Thoracic aorta (tissue), 2 donors: ENCODE measurements around the gene RORC. TPM values are rescaled to one million over a fixed set of nuclear protein-coding genes. Genes with fewer than 3 reads are reported as not detected.
A peak's percentile ranks its signal among the peaks of the same experiment; 100 is the strongest.
"Not testable (repeated sequence)": the region's sequence is repeated elsewhere in the genome, so short reads cannot be mapped to it uniquely, and the experiment has no call there.

ENCODE experiments used
- ATAC-seq: fragments of 150-250 bp; one replicate; pipeline ENCODE4 v1.8.0; 2017; ENCODE audit warnings: low read depth; ENCODE audit not compliant: insufficient number of reproducible peaks, low FRiP score
- DNase-seq: peaks from one replicate; pipeline ENCODE4 v3.0.0-alpha.2; 2020; ENCODE audit warnings: low spot score
- H3K27ac ChIP-seq, 2 donors: fragments of 200-600 bp; sonication (generic); 1 replicate in 1 of 2; 2 replicates in 1 of 2; pipeline ENCODE4 v1.5.1; 2016; ENCODE audit warnings: mild to moderate bottlenecking in 2 of 2, moderate library complexity in 2 of 2
- H3K27me3 ChIP-seq: fragments of 200-600 bp; sonication (generic); replicated peaks from 2 replicates; pipeline ENCODE4 v1.6.0; 2016; ENCODE audit warnings: mild to moderate bottlenecking; ENCODE audit not compliant: insufficient read depth
- H3K36me3 ChIP-seq: fragments of 200-600 bp; sonication (generic); one replicate; pipeline ENCODE4 v1.5.1; 2016
- H3K4me1 ChIP-seq, 2 donors: fragments of 200-600 bp; sonication (generic); 1 replicate in 1 of 2; 2 replicates in 1 of 2; pipeline versions ENCODE4 v1.5.1 to v1.6.0; 2016; ENCODE audit warnings: low read depth in 2 of 2, mild to moderate bottlenecking in 1 of 2; ENCODE audit not compliant: control insufficient read depth in 1 of 2
- H3K4me3 ChIP-seq: fragments of 200-600 bp; sonication (generic); 2 replicates; pipeline ENCODE4 v1.5.1; 2016; ENCODE audit warnings: mild to moderate bottlenecking
- H3K9me3 ChIP-seq: fragments of 200-600 bp; sonication (generic); 2 replicates; pipeline ENCODE4 v1.5.1; 2016
- total RNA-seq, 2 donors: library from RNA; depleted of rRNA; stranded (reverse); fragments of >200 nt; gene quantifications; one replicate each; pipeline versions ENCODE4 v1.1.0 to v1.2.3, GENCODE V29; 2016
- TF ChIP-seq, protein P1 (sequence below): fragments of 200-600 bp; sonication (generic); IDR thresholded peaks from one replicate; pipeline ENCODE4 v1.5.1; 2019; ENCODE audit warnings: antibody characterized with exemption

The RORC gene
- total RNA-seq, 2 donors from 2014 or later: not detected

DNA sequence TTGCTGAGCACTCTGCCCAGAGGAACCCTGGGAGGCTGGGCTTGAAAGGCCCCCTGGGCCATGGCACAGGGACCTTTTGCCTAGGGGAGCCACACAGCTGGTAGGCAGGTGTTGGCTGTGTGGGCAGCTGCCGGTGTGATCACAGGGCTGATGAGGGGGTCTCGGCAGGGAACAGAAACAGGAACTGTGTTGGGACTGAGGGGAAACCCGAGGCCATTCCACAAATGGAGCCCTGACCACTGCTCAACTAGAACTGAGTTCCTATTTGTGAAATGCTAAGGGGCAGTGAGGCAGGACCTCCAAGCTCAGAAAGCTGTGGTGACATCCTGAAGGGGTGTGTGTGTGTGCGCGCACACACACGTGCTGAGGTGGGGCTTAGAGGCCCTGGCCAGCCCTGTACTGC lies 28.3 kb upstream of the RORC start:
- Histone ChIP-seq H3K36me3 (no peaks in the 10 kb centered on the region), H3K4me1 (peaks cover 0 to 13% of the 10 kb centered on the region in 2 donors), H3K4me3 (no peak overlapping the region), H3K27me3 (no peaks in the 10 kb centered on the region), H3K27ac (no peak overlapping the region), H3K9me3 (no peaks in the 10 kb centered on the region)
- ATAC-seq (no peak), DNase-seq (no peak)
- TF ChIP-seq, protein P1, sequence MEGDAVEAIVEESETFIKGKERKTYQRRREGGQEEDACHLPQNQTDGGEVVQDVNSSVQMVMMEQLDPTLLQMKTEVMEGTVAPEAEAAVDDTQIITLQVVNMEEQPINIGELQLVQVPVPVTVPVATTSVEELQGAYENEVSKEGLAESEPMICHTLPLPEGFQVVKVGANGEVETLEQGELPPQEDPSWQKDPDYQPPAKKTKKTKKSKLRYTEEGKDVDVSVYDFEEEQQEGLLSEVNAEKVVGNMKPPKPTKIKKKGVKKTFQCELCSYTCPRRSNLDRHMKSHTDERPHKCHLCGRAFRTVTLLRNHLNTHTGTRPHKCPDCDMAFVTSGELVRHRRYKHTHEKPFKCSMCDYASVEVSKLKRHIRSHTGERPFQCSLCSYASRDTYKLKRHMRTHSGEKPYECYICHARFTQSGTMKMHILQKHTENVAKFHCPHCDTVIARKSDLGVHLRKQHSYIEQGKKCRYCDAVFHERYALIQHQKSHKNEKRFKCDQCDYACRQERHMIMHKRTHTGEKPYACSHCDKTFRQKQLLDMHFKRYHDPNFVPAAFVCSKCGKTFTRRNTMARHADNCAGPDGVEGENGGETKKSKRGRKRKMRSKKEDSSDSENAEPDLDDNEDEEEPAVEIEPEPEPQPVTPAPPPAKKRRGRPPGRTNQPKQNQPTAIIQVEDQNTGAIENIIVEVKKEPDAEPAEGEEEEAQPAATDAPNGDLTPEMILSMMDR: no peak

DNA sequence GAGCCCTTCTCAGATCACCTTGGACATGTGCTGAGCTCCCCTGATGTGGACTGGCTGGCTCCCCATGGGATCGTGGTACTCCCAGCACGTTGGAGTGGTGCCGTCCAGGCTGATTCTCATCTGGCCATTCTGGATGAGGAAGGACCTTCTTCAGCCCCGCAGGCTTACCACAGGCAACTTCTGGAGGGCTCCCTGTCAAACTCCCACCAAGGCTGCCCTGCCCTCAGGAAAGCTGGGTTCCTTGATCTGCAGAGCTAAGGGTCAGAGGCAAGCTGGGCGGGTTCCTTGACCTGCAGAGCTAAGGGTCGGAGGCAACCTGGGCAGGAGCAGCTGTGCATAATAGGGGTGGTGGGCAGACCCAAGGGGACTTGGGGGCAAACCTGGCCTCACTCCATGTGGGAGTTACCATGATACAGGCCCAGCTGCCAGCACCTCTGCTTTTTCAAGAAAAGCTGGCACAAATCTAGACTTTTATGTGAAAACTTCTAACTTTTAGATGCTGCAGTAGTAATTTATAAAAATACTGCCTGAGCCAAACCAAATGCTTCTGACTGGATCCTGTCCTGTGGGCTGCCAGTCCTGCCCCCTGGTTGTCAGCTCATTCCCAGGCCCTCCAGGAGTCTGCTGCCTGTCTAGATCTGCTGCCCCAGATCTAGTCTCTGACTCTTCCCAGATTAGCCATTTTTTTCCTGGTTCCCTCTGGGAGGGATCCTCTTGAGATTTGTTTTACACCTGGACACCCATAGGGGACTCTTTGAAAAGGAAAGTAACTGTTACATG lies 27.5 kb upstream of the RORC start:
- Histone ChIP-seq H3K4me1 (peaks cover 0 to 13% of the 10 kb centered on the region in 2 donors), H3K27ac (no peak overlapping the region), H3K27me3 (no peaks in the 10 kb centered on the region), H3K9me3 (no peaks in the 10 kb centered on the region), H3K4me3 (no peak overlapping the region), H3K36me3 (no peaks in the 10 kb centered on the region)
- ATAC-seq (no peak), DNase-seq (no peak)
- TF ChIP-seq, protein P1: no peak

DNA sequence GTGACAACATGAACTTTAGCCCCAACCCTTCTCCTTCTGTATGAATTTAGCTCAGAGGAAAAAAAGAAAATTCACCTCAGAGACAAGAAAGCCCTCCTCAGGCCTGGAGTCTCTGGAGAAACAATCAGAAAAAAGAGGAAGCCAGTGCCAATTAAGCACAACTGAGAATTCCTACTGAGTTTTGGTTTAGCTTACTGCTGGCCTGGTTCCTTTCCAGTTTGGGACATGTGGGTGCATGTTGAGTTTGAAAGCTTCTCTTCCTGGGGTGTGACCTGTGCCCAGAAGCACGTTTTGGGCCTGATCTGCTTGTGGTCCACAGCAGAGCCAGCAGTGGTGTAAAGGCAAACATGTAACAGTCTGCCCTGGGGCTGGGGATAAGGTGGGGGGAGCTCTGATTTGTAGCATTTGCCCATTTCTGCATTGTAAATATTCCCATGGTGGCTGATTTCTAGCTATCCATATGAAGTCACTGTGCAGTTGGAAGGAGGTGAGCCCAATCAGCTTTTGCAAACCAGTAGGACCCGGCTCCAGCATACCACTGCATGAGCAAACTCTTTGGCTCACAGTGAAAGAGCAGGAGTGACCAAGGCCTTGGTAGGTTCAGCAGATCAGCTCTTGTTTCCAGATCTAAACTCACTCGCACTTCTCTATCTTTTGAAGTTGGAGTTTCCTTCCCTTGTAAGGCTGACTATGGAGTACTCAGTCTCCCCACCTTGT lies 26.6 kb upstream of the RORC start:
- Histone ChIP-seq H3K9me3 (no peaks in the 10 kb centered on the region), H3K4me3 (no peak overlapping the region), H3K27ac (no peak overlapping the region), H3K4me1 (peaks cover 0 to 13% of the 10 kb centered on the region in 2 donors), H3K36me3 (no peaks in the 10 kb centered on the region), H3K27me3 (no peaks in the 10 kb centered on the region)
- ATAC-seq (no peak), DNase-seq (no peak)
- TF ChIP-seq, protein P1: no peak

DNA sequence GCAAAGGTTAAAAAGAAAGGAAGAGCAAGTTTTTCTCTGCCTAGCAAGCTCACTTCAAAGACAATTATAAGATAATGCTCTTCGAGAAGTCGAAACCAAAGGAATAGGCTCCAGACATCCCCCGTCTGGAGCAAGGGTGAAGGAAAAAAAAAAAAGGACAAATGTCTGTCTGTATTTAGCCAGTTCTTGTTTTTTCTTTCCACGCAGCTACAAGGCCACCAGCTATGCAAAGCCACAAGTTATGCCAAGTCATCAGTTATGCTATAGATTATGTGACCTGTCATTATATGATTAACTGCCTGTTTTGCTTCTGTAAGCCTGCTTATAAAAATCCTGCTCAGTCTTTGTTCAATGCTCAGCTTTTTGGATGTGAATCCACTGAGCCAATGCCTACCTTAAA lies 24.3 kb upstream of the RORC start:
- ATAC-seq (no peak), DNase-seq (no peak)
- Histone ChIP-seq H3K4me1 (peaks cover 0 to 13% of the 10 kb centered on the region in 2 donors), H3K27me3 (no peaks in the 10 kb centered on the region), H3K9me3 (no peaks in the 10 kb centered on the region), H3K27ac (peak overlapping the region; percentile 20 to 66), H3K36me3 (no peaks in the 10 kb centered on the region), H3K4me3 (no peak overlapping the region)
- TF ChIP-seq, protein P1: no peak

DNA sequence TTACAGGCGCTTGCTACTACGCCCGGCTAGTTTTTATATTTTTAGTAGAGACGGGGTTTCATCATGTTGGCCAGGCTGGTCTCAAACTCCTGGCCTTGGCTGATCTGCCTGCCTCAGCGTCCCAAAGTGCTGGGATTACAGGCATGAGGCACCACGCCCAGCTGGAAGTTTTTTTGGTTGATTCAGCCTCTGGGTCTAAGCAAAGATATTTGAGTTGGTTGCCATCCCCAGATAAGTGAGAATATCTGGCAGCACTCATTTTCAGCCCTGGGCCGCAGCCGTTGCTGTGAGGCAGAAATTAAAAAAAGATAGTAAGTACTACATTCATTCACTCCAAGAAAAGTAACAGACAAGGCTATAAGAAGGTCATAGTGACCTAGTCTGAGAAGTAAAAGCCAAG lies 23.9 kb upstream of the RORC start:
- peak overlapping the region; percentile 1 for H3K4me3 ChIP-seq
- ATAC-seq, H3K9me3 ChIP-seq, H3K27me3 ChIP-seq, DNase-seq, H3K36me3 ChIP-seq: not testable (repeated sequence)
- H3K4me1 ChIP-seq: peaks cover 0 to 13% of the 10 kb centered on the region in 2 donors
- H3K27ac ChIP-seq: peak overlapping the region; percentile 20 to 66
